H9 (cell line): ENCODE results near the gene NEUROD4. TPM values are rescaled to one million over a fixed set of nuclear protein-coding genes. Genes with fewer than 3 reads are reported as not detected.

ENCODE experiments used
- DNase-seq: peaks from one replicate; pipeline ENCODE4 v3.0.0-alpha.2; 2017
- H2AFZ ChIP-seq: one replicate; pipeline ENCODE4 v1.6.1; 2013; ENCODE audit warnings: mild to moderate bottlenecking, low read length, control low read depth, moderate library complexity
- H2AK5ac ChIP-seq: 2 replicates; pipeline ENCODE4 v1.6.1; 2013; ENCODE audit warnings: low read length, control low read depth, mixed read lengths; ENCODE audit not compliant: insufficient read length
- H2BK120ac ChIP-seq: one replicate; pipeline ENCODE4 v1.6.1; 2013; ENCODE audit warnings: low read depth, mild to moderate bottlenecking, low read length, control low read depth, inconsistent platforms; ENCODE audit not compliant: poor library complexity, severe bottlenecking
- H2BK12ac ChIP-seq: 2 replicates; pipeline ENCODE4 v1.6.1; 2013; ENCODE audit warnings: low read length, control low read depth, mixed read lengths, low read depth; ENCODE audit not compliant: insufficient read length
- H2BK15ac ChIP-seq: 2 replicates; pipeline ENCODE4 v1.6.1; 2013; ENCODE audit warnings: low read depth, low read length, control low read depth
- H2BK20ac ChIP-seq: one replicate; pipeline ENCODE4 v1.6.1; 2013; ENCODE audit warnings: low read depth, mild to moderate bottlenecking, low read length, control low read depth, inconsistent platforms; ENCODE audit not compliant: poor library complexity, severe bottlenecking
- H2BK5ac ChIP-seq: 2 replicates; pipeline ENCODE4 v1.6.1; 2013; ENCODE audit warnings: low read length, control low read depth, mixed read lengths; ENCODE audit not compliant: insufficient read length
- H3K14ac ChIP-seq: 2 replicates; pipeline ENCODE4 v1.6.1; 2013; ENCODE audit warnings: low read length, control low read depth; ENCODE audit not compliant: insufficient read depth
- H3K18ac ChIP-seq: 2 replicates; pipeline ENCODE4 v1.6.1; 2013; ENCODE audit warnings: low read depth, mild to moderate bottlenecking, mixed read lengths, low read length, control low read depth; ENCODE audit not compliant: insufficient read length
- H3K23ac ChIP-seq: 2 replicates; pipeline ENCODE4 v1.6.1; 2013; ENCODE audit warnings: low read length, control low read depth, mixed read lengths, low read depth; ENCODE audit not compliant: insufficient read length
- H3K23me2 ChIP-seq: 2 replicates; pipeline ENCODE4 v1.6.1; 2013; ENCODE audit warnings: low read depth, mild to moderate bottlenecking, mixed read lengths, low read length, control low read depth; ENCODE audit not compliant: insufficient read length, poor library complexity, severe bottlenecking
- H3K27ac ChIP-seq: 2 replicates; pipeline ENCODE4 v1.5.1; 2013; ENCODE audit warnings: low read length, control low read depth, mixed read lengths, low read depth; ENCODE audit not compliant: insufficient read length
- H3K27me3 ChIP-seq: 2 replicates; pipeline ENCODE4 v1.6.1; 2013; ENCODE audit warnings: low read length, control low read depth, inconsistent platforms; ENCODE audit not compliant: insufficient read depth
- H3K4ac ChIP-seq: 2 replicates; pipeline ENCODE4 v1.6.1; 2013; ENCODE audit warnings: low read depth, mild to moderate bottlenecking, control low read depth, inconsistent platforms, low read length, moderate library complexity
- H3K4me1 ChIP-seq: 2 replicates; pipeline ENCODE4 v1.6.1; 2013; ENCODE audit warnings: low read length, control low read depth, inconsistent platforms; ENCODE audit not compliant: insufficient read depth
- H3K4me2 ChIP-seq: 2 replicates; pipeline ENCODE4 v1.6.1; 2013; ENCODE audit warnings: low read length, control low read depth, mixed read lengths; ENCODE audit not compliant: insufficient read length, insufficient read depth
- H3K56ac ChIP-seq: 2 replicates; pipeline ENCODE4 v1.6.1; 2013; ENCODE audit warnings: low read depth, mild to moderate bottlenecking, mixed read lengths, low read length, control low read depth; ENCODE audit not compliant: insufficient read length
- H3K79me1 ChIP-seq: 2 replicates; pipeline ENCODE4 v1.6.1; 2013; ENCODE audit warnings: low read depth, mild to moderate bottlenecking, moderate library complexity, low read length, control low read depth, inconsistent platforms; ENCODE audit not compliant: insufficient read depth, poor library complexity, severe bottlenecking
- H3K79me2 ChIP-seq: 2 replicates; pipeline ENCODE4 v1.6.1; 2013; ENCODE audit warnings: low read length, control low read depth, inconsistent platforms; ENCODE audit not compliant: insufficient read depth
- H3K9ac ChIP-seq: 2 replicates; pipeline ENCODE4 v1.6.1; 2013; ENCODE audit warnings: low read length, control low read depth, mixed read lengths; ENCODE audit not compliant: insufficient read length; ENCODE audit errors: extremely low read depth
- H3K9me3 ChIP-seq: one replicate; pipeline ENCODE4 v1.6.1; 2013; ENCODE audit warnings: low read depth, low read length, inconsistent platforms; ENCODE audit not compliant: control insufficient read depth
- H3T11ph ChIP-seq: one replicate; pipeline ENCODE4 v1.6.1; 2013; ENCODE audit warnings: mild to moderate bottlenecking, low read length, control low read depth, inconsistent platforms
- H4K20me1 ChIP-seq: one replicate; pipeline ENCODE4 v1.6.1; 2013; ENCODE audit not compliant: control insufficient read depth, insufficient read length, insufficient read depth
- H4K5ac ChIP-seq: 2 replicates; pipeline ENCODE4 v1.6.1; 2013; ENCODE audit warnings: low read depth, mild to moderate bottlenecking, mixed read lengths, low read length, control low read depth; ENCODE audit not compliant: insufficient read length
- H4K8ac ChIP-seq: replicated peaks from 2 replicates; pipeline ENCODE4 v1.6.1; 2013; ENCODE audit warnings: low read length, control low read depth, mixed read lengths, low read depth; ENCODE audit not compliant: insufficient read length
- H4K91ac ChIP-seq: 2 replicates; pipeline ENCODE4 v1.6.1; 2013; ENCODE audit warnings: low read depth, mild to moderate bottlenecking, moderate library complexity, mixed read lengths, low read length, control low read depth; ENCODE audit not compliant: insufficient read length
- H3K27ac Mint-ChIP-seq, 3 experiments: 2 replicates in 2 of 3; 3 replicates in 1 of 3; pipeline ENCODE4 v1.8.0; 2020 to 2021; ENCODE audit warnings: mixed read lengths in 3 of 3, mild to moderate bottlenecking in 1 of 3, moderate library complexity in 1 of 3
- H3K27me3 Mint-ChIP-seq: 2 replicates; pipeline ENCODE4 v1.8.0; 2021; ENCODE audit warnings: low read depth, mild to moderate bottlenecking, moderate library complexity, mixed read lengths
- H3K36me3 Mint-ChIP-seq, 3 experiments: 2 replicates in 2 of 3; 3 replicates in 1 of 3; pipeline ENCODE4 v1.8.0; 2020 to 2021; ENCODE audit warnings: low read depth in 3 of 3, mixed read lengths in 3 of 3; ENCODE audit not compliant: insufficient read depth in 1 of 3
- H3K4me1 Mint-ChIP-seq, 2 experiments: 2 replicates each; pipeline ENCODE4 v1.8.0; 2020; ENCODE audit warnings: mixed read lengths in 2 of 2
- H3K4me3 Mint-ChIP-seq, 2 experiments: 2 replicates in 1 of 2; 3 replicates in 1 of 2; pipeline ENCODE4 v1.8.0; 2020 to 2021; ENCODE audit warnings: mild to moderate bottlenecking in 2 of 2, mixed read lengths in 2 of 2, moderate library complexity in 1 of 2
- H3K9me3 Mint-ChIP-seq, 2 experiments: 2 replicates in 1 of 2; 3 replicates in 1 of 2; pipeline ENCODE4 v1.8.0; 2020; ENCODE audit warnings: mild to moderate bottlenecking in 2 of 2, mixed read lengths in 2 of 2, moderate library complexity in 1 of 2
- CTCF ChIP-seq: fragments of 200-600 bp; sonication (generic); conservative IDR thresholded peaks from 3 replicates; pipeline ENCODE4 v1.8.0; 2021; ENCODE audit warnings: antibody characterized with exemption, mild to moderate bottlenecking
- WGBS: extraction: QIAGEN DNeasy Blood & Tissue Kit; methylation state at CpG from one replicate; pipeline ENCODE4 v1.1.7; 2013; ENCODE audit warnings: missing lambda C conversion rate, low lambda C conversion rate, mixed read lengths; ENCODE audit not compliant: insufficient read length; ENCODE audit errors: extremely low coverage; 5-methylcytosine and 5-hydroxymethylcytosine counted together
- total RNA-seq: library from RNA; stranded (reverse); gene quantifications from 2 replicates; pipeline ENCODE4 v1.2.1, GENCODE V29; 2021

NEUROD4 gene
- total RNA-seq, 1 experiment from 2014 or later = not detected

DNA sequence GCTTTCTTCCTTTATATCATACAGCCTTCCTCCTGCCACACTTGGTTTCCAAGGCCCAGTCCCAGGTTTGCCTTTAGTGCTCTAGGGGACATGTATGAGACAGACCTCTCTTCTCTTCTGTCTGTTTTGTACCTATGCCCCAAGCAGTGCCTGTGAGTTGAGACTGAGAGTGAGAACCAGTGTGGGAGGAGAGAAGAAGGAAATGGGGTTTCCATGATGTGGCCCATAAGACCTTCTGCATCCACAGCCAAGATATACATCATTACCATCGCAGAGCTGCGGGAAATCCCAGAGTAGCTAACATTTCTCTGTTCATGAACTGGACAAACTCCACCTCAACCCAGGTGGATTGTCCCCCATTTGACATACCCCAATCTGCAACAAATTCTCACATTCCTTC is 38.0 kb upstream of the NEUROD4 start:
- Histone ChIP-seq H3K23ac (no peak overlapping the region), H3K4ac (no peak overlapping the region), H3K14ac (no peak overlapping the region), H2BK12ac (no peak overlapping the region), H2AFZ (no peak overlapping the region), H4K5ac (no peak overlapping the region), H3K27me3 (no peaks in the 10 kb centered on the region), H4K91ac (no peak overlapping the region), H3K4me2 (no peak overlapping the region), H2BK15ac (no peak overlapping the region), H3K23me2 (no peaks in the 10 kb centered on the region), H2BK5ac (no peak overlapping the region), H3K79me1 (no peaks in the 10 kb centered on the region), H3K9me3 (no peaks in the 10 kb centered on the region), H3K79me2 (no peaks in the 10 kb centered on the region), H2AK5ac (no peak overlapping the region), H4K20me1 (no peaks in the 10 kb centered on the region), H3T11ph (no peak overlapping the region), H2BK20ac (no peak overlapping the region), H3K9ac (no peak overlapping the region), H3K27ac (no peak overlapping the region), H2BK120ac (no peak overlapping the region), H3K18ac (no peak overlapping the region), H4K8ac (no peak overlapping the region), H3K4me1 (no peaks in the 10 kb centered on the region; the same call in 1 of the 2 replicates), H3K56ac (no peak overlapping the region)
- Mint-ChIP-seq H3K36me3 (no peaks in the 10 kb centered on the region), H3K9me3 (no peaks in the 10 kb centered on the region; a peak in 1 of 5 replicates), H3K4me3 (no peak overlapping the region), H3K4me1 (peaks cover 4% of the 10 kb centered on the region in 2 experiments), H3K27me3 (peaks cover 2% of the 10 kb centered on the region), H3K27ac (no peak overlapping the region)
- no CpG with 5 or more reads among the region's 2 CpGs for WGBS
- no peak for DNase-seq
- no peak for TF ChIP-seq CTCF
